Measurements from ENCODE around the gene ARHGAP31.
"Not testable (repeated sequence)": the region's sequence is repeated elsewhere in the genome, so short reads cannot be mapped to it uniquely, and the experiment has no call there.

The ARHGAP31 gene

DNA sequence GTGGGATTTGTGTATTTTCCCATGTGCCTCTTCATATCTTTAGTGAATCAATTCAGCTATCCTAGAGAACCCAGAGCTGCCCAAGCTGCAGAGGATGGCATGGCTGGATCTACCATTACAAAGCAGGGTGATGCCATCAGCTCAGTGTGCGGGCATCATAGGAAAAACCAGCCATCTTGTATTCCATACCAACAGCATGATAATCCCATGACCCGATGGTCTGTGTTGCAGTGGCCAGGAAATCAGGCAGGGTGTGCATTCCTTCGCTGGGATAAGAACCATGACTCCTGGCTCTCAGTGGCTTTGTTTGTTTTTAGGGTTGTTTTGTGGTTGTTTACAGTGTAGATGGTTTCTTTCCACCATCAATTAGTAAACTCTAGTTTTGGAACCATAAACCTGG lies 36.0 kb downstream of the ARHGAP31 start:
- TF ChIP-seq CTCF (IDR thresholded peaks at IDR 0.05), result no peak
- Histone ChIP-seq H3K36me3 (no peaks in the 10 kb centered on the region), H3K27ac (no peak overlapping the region), H3K9me3 (no peaks in the 10 kb centered on the region), H3K27me3 (no peaks in the 10 kb centered on the region), H3K4me3 (no peak overlapping the region), H3K4me1 (peaks cover 0 to 6% (median 0%) of the 10 kb centered on the region in 4 donors)
- DNase-seq, result no peak
- intact Hi-C loops (cut with DNase I; ENCODE audit: low total_unique reads), result no loop called here

- Histone ChIP-seq H3K36me3 (no peaks in the 10 kb centered on the region), H3K4me3 (no peak overlapping the region), H3K4me1 (peaks cover 0 to 6% (median 0%) of the 10 kb centered on the region in 4 donors), H3K27ac (no peak overlapping the region), H3K27me3 (no peaks in the 10 kb centered on the region), H3K9me3 (no peaks in the 10 kb centered on the region)
- TF ChIP-seq CTCF (IDR thresholded peaks at IDR 0.05), result no peak
- DNase-seq, result no peak
- intact Hi-C loops (cut with DNase I; ENCODE audit: low total_unique reads), result no loop called here
Measured at GRCh38 chr3:119330858-119331257, 36.7 kb downstream of the ARHGAP31 start.

DNA sequence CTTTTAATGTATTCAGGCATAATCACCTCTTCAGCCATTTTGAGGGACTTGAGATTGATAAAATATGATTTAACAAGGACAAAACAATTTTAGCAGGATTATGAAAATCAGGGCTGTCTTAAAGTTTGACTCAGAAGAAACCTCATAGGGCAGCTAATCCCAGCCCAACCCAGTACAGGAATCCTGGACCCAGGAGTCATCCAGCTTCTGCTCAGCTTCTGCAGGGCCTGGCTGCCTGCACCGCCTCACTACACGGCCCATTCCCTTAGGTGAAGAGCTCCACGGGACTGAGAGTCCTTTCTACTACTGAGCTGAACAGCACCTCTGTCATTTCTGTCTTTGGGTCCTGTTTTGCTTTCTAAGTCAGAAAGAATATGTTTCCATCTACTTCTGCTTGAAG lies 37.5 kb downstream of the ARHGAP31 start:
- Histone ChIP-seq H3K36me3 (no peaks in the 10 kb centered on the region), H3K27ac (no peak overlapping the region), H3K4me3 (no peak overlapping the region), H3K4me1 (peaks cover 0 to 6% (median 0%) of the 10 kb centered on the region in 4 donors), H3K9me3 (no peaks in the 10 kb centered on the region), H3K27me3 (no peaks in the 10 kb centered on the region)
- no peak for DNase-seq
- intact Hi-C loops (cut with DNase I; ENCODE audit: low total_unique reads), result no loop called here
- no peak for TF ChIP-seq CTCF (IDR thresholded peaks at IDR 0.05)

DNA sequence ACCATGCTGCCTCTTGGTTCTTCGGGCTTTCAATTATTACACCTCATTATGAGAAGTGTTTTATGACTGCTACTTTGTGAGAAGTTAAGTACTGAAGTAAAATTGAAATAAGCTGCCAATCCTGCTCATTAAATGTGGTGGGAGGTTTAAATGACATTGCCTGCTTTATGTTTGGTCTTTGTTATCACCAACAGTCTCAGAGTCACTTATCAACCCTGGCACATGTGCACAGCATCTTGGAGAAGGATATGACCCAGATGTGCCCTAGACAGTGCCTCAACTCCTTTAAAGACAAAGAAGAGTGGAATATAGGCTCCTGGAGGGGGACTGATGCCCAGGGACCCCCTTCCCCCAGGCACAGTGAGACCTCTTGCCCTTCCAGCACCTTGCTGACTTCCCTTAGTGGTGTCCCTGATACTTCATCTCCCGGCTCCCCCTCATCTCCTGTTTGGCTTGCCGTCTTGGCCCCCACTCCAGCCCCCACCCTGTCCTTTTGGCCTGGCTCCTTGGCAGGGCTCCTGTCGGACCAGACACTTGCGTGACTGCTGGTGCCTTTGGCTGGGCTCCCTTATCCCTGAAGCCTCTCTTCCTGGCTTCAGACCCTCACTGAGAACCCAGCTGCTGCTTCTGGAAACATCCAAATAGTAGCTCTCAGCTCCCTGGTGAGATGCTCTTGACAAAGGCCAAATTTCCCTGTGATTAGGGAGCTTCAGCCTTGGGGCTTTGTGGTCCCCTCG lies 39.8 kb downstream of the ARHGAP31 start:
- Histone ChIP-seq H3K4me1 (peaks cover 0 to 6% (median 0%) of the 10 kb centered on the region in 4 donors), H3K27ac (no peak overlapping the region), H3K36me3 (peaks cover 0 to 7% (median 0%) of the 10 kb centered on the region in 3 donors), H3K27me3 (no peaks in the 10 kb centered on the region), H3K9me3 (no peaks in the 10 kb centered on the region), H3K4me3 (no peak overlapping the region)
- DNase-seq, result no peak
- intact Hi-C loops (cut with DNase I; ENCODE audit: low total_unique reads), result no loop called here
- TF ChIP-seq CTCF (IDR thresholded peaks at IDR 0.05), result no peak

- Histone ChIP-seq H3K27ac (no peak overlapping the region), H3K9me3 (no peaks in the 10 kb centered on the region), H3K4me3 (no peak overlapping the region), H3K27me3 (no peaks in the 10 kb centered on the region), H3K4me1 (peaks cover 0 to 6% (median 0%) of the 10 kb centered on the region in 4 donors), H3K36me3 (peaks cover 0 to 7% (median 0%) of the 10 kb centered on the region in 3 donors)
- intact Hi-C loops (cut with DNase I; ENCODE audit: low total_unique reads), result no loop called here
- DNase-seq, result no peak
- TF ChIP-seq CTCF (IDR thresholded peaks at IDR 0.05), result no peak
Measured at GRCh38 chr3:119336823-119337222, 42.6 kb downstream of the ARHGAP31 start.

DNA sequence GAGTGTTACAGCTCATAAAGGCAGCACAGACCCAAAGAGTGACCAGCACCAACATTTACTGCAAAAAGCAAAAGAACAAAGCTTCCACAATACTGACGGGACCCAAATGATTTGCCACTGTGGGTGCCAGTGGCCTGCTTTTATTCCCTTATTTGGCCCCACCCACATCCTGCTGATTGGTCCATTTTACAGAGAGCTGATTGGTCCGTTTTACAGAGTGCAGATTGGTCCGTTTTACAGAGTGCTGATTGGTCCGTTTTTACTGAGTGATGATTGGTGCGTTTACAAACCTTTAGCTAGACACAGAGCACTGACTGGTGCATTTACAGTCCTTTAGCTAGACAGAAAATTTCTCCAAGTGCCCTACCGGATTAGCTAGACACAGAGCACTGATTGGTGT lies 43.2 kb downstream of the ARHGAP31 start:
- H3K27me3 ChIP-seq; H3K4me1 ChIP-seq; DNase-seq; intact Hi-C loops (cut with DNase I; ENCODE audit: low total_unique reads); H3K36me3 ChIP-seq; H3K9me3 ChIP-seq; H3K27ac ChIP-seq; H3K4me3 ChIP-seq: not testable (repeated sequence)

Measured in tibial artery (tissue), 4 donors.